ENCODE results near the gene CACFD1. TPM values are rescaled to one million over a fixed set of nuclear protein-coding genes. Genes with fewer than 3 reads are reported as not detected.

The CACFD1 gene
- total RNA-seq, 1 donor from 2014 or later: 34.3 TPM

DNA sequence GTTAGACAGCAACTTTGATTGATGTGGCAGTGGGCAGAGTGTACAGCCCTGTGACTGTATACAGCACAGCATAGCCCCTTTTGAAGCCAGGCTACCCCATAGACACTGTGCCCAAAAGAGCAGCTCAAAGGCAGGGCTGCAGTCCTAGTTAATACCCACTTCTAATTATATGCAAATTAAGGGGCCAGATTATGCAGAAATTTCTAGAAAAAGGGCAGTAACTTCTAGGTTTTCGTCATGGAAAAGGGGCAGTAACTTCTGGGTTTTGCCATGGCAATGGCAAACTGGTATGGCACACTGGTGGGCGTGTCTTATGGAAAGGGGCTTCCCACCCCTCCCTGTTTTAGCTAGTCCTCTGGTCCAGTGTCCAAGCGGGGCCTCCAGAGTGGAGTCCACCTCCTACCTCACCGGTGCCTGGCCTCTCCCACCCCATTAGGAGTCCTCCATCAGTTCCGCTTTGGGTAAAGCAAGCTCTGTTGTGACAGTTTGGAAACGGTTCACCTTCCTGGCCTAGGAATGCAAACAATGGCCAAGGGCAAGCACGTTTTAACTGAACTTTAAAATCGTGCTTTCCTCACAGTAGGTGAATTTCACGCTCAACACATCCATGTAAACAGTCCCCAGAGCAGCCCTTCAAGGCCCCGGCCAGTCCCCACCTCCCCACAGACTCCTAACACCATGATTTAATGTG, 32.0 kb upstream of the CACFD1 start:
- intact Hi-C loops (cut with DNase I): no loop called here
- H3K9me3 ChIP-seq: no peaks in the 10 kb centered on the region
- H3K4me3 ChIP-seq: peak overlapping the region; percentile 43
- H3K4me1 ChIP-seq: no peaks in the 10 kb centered on the region
- DNase-seq: no peak
- no peak for ATAC-seq
- no peaks in the 10 kb centered on the region for H3K36me3 ChIP-seq
- TF ChIP-seq, protein P1, sequence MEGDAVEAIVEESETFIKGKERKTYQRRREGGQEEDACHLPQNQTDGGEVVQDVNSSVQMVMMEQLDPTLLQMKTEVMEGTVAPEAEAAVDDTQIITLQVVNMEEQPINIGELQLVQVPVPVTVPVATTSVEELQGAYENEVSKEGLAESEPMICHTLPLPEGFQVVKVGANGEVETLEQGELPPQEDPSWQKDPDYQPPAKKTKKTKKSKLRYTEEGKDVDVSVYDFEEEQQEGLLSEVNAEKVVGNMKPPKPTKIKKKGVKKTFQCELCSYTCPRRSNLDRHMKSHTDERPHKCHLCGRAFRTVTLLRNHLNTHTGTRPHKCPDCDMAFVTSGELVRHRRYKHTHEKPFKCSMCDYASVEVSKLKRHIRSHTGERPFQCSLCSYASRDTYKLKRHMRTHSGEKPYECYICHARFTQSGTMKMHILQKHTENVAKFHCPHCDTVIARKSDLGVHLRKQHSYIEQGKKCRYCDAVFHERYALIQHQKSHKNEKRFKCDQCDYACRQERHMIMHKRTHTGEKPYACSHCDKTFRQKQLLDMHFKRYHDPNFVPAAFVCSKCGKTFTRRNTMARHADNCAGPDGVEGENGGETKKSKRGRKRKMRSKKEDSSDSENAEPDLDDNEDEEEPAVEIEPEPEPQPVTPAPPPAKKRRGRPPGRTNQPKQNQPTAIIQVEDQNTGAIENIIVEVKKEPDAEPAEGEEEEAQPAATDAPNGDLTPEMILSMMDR (IDR thresholded peaks at IDR 0.05): no peak
- no peak overlapping the region for H3K27ac ChIP-seq
- peaks cover 22% of the 10 kb centered on the region for H3K27me3 ChIP-seq (ENCODE audit: low read depth)

DNA sequence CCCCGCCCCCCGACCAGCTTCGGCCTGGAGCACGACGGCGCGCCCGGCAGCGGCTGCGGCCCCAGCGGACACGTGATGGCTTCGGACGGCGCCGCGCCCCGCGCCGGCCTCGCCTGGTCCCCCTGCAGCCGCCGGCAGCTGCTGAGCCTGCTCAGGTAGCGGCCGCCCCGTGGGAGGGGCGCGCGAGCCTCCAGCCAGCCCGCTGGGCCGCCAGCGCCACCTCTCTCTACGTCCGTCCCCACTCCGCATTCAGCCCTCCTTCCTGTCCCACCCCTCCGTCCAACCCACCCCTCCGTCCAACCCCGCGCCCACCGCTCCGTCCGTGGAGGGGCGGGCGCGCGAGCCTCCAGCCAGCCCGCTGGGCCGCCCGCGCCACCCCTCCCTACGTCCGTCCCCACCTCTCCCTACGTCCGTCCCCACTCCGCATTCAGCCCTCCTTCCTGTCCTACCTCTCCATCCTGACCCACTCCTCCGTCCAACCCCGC, 31.1 kb upstream of the CACFD1 start:
- Histone ChIP-seq H3K4me1 (no peaks in the 10 kb centered on the region), H3K36me3 (no peaks in the 10 kb centered on the region), H3K27me3 (ENCODE audit: low read depth) (peaks cover 22% of the 10 kb centered on the region), H3K4me3 (peak overlapping the region; percentile 43), H3K27ac (no peak overlapping the region), H3K9me3 (no peaks in the 10 kb centered on the region)
- intact Hi-C loops (cut with DNase I): no loop called here
- TF ChIP-seq, protein P1 (IDR thresholded peaks at IDR 0.05): no peak
- ATAC-seq: peak; percentile 45 to 63
- no peak for DNase-seq

DNA sequence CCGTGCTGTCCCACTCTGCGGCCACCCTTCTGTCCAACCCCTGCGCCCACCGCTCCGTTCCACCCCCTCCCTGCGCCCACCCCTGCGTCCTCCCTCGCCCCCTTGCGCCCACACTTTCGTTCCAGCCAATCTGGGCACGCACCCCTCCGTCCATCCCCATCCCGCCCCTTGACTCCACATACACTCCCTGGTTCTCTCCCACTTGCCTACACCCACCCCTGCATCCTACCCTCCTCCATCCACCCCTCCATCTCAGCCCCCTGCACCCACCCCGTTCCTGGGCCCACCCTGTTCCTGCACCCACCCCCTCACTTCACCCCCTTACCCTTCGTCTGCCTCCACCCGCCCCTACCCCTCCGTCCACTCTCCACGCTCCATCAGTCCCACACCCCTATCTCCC, 30.6 kb upstream of the CACFD1 start:
- intact Hi-C loops (cut with DNase I): no loop called here
- Histone ChIP-seq H3K4me3 (no peak overlapping the region), H3K36me3 (no peaks in the 10 kb centered on the region), H3K27ac (no peak overlapping the region), H3K27me3 (ENCODE audit: low read depth) (peaks cover 22% of the 10 kb centered on the region), H3K9me3 (no peaks in the 10 kb centered on the region), H3K4me1 (no peaks in the 10 kb centered on the region)
- DNase-seq (no peak), ATAC-seq (no peak)
- TF ChIP-seq, protein P1 (IDR thresholded peaks at IDR 0.05): no peak

DNA sequence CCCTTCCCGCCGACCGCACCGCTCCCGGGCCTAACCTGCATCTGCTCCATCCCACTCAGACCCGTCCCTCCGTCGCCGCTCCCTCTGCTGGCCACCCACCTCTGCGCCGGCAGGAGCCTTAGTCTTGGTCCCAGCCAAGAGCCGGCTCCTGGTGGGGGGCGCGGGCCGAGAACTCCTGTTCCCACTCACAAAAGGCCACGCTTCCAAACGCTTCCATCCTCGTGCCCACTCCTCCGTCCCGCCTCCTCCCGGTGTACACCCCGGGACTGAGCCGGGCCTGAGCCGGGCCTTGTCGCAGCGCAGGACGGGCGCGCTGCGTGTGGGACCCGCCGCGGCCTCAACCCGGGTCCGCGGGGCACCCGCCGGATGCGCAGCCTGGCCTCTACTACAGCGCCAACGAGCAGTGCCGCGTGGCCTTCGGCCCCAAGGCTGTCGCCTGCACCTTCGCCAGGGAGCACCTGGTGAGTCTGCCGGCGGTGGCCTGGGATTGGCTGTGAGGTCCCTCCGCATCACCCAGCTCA, 30.1 kb upstream of the CACFD1 start:
- Histone ChIP-seq H3K9me3 (no peaks in the 10 kb centered on the region), H3K27me3 (ENCODE audit: low read depth) (peaks cover 22% of the 10 kb centered on the region), H3K27ac (no peak overlapping the region), H3K36me3 (no peaks in the 10 kb centered on the region), H3K4me3 (no peak overlapping the region), H3K4me1 (no peaks in the 10 kb centered on the region)
- intact Hi-C loops (cut with DNase I): no loop called here
- TF ChIP-seq, protein P1 (IDR thresholded peaks at IDR 0.05): no peak
- DNase-seq: no peak
- peak; percentile 32 to 51 for ATAC-seq

DNA sequence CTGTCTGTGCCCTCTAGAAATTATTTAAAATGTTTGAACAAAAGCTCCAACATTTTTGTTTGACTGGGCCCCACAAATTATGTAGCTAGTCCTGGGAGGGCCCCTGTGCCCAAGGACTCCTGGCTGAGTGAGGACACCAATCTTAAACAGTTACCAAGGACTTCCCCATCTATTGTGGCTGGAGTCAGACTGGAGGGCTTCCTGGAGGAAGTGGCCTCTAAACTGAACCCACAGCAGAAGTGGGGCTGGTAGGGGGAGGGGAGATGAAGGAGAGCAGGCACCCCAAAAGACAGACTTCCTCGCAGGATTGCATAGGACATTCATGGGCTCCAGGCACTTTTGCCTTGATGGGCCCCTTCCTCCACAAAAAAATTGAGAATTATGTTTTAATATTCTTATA, 29.5 kb upstream of the CACFD1 start:
- no peaks in the 10 kb centered on the region for H3K4me1 ChIP-seq
- DNase-seq (no peak), ATAC-seq (no peak)
- TF ChIP-seq, protein P1 (IDR thresholded peaks at IDR 0.05): no peak
- H3K27ac ChIP-seq: no peak overlapping the region
- H3K27me3 ChIP-seq (ENCODE audit: low read depth): peaks cover 21% of the 10 kb centered on the region
- H3K9me3 ChIP-seq: no peaks in the 10 kb centered on the region
- no peaks in the 10 kb centered on the region for H3K36me3 ChIP-seq
- H3K4me3 ChIP-seq: no peak overlapping the region
- intact Hi-C loops (cut with DNase I): no loop called here
